GM19324 (cell line): ENCODE measurements around the gene ACOT8.

Experiments
- ATAC-seq: cut with Tn5 transposase; IDR thresholded peaks from one replicate; pipeline ENCODE4 v1.9.1; 2021; ENCODE audit warnings: mild to moderate bottlenecking, moderate library complexity; ENCODE audit not compliant: unreplicated experiment, low FRiP score

The ACOT8 gene

DNA sequence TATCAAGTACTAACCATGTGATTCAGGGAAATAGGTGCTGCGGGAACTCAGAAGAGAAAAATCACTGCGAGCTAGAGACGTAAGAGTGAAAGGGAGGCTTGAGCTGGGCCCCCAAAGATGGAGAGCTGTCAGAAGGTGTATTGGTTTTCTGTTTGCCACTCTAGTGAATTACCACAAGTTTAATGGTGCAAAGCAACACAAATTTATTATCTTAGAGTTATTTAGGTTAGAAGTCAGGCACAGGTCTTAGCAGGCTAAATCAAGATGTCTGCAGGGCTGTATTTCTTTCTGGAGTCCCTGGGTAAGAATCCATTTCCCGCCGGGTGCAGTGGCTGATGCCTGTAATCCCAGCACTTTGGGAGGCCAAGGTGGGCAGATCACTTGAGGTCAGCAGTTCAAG lies 2.7 kb upstream of the ACOT8 start:
- no peak for ATAC-seq

DNA sequence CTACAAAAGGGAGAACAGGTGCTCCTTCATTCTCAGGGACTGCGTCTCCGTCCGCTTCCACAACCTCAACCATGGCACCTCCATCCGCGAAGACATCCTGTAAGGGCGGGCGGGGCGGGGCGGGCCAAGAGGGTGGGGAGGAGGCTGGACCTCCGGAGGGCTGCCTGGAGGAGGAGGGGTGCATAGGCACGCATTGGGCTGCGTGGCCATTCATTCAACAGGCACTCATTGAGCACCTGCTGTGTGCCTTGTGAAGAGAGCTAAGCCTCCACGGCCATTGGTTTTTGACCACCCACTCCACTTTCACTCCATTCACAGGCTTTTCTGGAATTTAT lies 657 bp upstream of the ACOT8 start:
- peak; percentile 17 for ATAC-seq

DNA sequence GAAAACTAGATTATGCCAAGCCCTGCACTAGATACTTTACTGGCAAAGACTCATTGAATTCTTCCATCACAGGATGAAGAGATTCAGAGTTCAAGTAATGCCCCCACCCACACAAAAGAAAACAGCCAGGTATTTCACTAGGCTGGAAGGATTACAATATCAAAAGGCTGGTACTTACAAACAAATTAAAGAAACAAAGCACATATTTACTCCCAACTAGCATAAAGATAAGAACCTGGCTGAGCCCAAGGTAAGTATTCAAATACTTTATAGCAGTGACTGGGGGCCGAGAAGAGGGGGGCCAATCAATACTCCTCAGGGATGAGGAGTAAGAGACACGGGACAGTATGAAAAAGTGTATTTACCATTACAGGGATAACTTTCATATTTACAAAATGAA lies 3.7 kb downstream of the ACOT8 start:
- ATAC-seq, result no peak

DNA sequence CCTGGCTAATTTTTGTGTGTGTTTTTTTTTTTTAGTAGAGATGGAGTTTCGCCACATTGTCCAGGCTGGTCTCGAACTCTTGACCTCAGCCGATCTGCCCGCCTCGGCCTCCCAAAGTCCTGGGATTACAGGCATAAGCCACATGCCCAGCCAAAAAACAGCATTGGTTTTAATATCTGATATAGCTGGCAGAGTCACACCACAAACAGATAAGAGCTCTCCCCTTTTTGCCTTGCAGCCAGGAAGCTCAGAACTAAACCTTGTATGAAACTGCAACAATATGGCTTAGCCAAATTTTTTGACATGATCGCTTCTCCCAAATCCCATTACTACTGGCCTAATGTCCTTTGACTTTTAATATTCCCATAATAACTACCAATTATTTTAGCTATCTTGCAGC lies 4.9 kb downstream of the ACOT8 start:
- ATAC-seq, result no peak

DNA sequence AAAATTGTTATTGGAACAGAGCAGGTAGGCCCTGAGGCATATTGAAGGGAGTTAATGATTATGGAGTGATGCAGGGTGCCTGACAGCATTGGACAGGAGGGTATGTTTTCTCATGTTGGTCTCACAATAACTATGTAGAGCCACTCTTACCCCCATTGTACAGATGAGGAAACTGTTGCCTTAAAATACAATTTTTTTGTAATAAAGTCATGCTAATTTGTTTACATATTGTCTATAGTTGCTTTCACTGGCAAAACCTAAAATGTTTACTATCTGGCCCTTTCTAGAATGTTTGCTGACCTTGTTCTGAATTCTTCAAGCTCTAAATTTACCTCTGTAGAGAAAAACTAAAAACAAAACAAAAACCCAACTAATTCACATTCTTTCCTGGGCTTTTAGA lies 5.7 kb downstream of the ACOT8 start:
- ATAC-seq, result no peak

DNA sequence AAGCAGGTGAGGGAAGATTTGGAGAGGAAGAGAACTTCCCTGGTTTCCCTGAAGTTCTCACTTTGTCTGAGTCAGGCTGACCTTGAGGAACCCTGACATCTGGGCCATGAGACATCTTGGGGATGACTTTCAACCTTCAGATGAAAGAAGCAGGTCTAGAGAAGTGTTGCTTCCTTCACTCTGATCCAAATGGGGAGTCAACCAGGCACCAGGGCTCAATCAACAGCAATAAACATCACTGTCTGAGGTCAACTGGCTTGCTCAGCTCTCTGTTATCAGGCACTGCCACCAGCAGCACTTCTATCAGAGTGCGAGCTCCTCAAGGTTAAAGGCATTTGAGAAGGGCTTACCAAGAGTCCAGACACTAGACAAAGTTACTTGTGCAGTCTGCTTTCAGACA lies 6.3 kb downstream of the ACOT8 start:
- no peak for ATAC-seq

DNA sequence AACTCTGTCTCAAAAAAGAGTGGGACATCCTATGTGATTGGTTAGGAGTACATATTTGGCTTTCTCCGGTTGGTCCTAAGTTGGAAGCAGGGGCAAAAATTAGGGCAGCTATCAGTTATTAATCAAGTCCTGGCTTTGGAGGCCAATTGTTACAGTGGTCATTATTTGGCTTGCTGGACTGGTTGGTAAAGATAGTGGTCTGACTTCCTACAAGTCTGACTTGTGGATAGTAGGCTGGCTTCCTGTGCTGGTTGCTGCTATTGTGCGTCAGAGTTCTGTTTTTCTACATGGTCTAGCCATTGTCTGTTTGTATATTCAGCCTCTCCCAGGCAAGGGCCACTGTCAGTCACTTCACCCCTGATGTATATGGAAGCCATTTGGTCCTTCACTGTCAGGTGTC lies 7.0 kb downstream of the ACOT8 start:
- ATAC-seq, result no peak

DNA sequence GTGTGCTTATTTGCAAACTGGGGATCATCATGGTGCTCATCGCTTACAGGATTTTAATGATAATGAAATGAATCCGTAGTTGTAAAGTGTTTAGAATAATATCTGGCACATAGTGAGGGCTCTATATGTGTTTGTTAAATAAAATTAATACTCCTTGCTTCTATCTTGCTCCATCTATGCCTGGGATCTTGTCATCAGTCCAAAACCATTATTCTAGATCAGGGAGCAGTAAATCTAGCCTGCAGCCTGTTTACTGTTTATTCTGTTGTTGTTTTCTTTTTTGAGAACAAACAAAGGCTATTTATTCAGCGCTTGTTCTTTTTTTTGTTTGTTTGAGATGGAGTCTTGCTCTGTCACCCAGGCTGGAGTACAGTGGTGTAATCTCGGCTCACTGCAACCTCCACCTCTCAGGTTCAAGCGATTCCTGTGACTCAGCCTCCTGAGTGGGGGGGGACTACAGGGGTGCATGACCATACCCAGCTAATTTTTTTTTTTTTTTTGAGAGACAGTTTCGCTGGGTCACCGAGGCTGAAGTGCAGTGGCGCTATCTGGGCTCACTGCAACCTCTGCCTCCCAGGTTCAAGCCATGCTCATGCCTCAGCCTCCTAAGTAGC lies 8.1 kb downstream of the ACOT8 start:
- ATAC-seq, result no peak

DNA sequence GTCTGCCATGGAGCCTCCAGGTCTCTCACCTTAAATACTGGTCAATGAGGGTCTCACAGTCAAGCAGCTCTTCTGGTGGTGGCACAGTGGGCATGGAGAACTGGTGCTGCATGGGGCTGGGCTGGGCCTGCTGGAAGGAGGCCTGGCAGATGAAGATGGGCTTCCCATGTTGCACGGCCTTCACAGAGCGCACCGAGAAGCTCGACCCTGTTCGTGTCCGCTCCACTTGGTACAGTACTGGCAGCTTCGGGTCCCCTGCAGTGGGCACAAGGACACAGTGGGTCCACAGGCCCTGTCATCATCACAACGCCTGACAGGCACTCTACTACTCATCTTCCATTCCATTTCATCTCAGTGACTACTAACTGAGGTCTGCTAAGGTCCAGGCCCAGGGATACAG lies 8.8 kb downstream of the ACOT8 start:
- no peak for ATAC-seq

DNA sequence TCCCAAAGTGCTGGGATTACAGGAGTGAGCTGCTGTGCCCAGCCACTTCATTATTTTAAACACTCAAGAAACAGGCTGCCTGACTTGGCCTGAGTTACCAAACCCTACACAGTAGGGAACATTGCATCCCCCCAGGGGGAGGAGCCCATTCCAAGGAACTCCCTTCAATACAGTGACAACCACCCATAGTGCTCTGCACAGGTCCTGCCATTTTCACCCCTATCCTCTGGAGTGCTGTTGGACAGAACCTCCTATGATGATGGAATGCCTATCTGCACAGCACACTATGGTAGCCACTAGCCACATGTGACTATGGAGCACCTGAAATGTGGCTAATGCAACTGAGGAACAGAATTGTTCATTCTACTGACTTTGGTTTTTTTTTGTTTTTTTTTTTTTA lies 11.7 kb downstream of the ACOT8 start:
- no peak for ATAC-seq

DNA sequence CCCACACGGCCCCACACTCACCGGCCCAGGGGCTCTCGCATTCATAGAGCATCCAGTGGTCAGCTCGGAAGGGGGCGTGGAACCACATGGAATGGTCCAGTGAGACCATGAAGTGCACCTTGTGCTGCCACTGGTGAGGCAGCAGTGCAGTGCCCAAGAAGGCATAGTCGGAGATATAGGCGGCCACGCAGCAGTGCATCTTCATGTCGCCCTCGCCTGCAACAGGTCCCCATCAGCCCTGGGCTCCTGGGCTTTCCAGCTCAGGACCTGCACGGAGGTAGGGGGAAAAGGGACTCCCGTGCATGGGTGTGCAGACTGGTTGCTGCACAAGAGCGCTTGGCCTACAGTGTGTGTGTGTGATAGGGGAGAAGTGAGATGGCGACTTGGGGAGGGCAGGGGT lies 13.7 kb downstream of the ACOT8 start:
- no peak for ATAC-seq

DNA sequence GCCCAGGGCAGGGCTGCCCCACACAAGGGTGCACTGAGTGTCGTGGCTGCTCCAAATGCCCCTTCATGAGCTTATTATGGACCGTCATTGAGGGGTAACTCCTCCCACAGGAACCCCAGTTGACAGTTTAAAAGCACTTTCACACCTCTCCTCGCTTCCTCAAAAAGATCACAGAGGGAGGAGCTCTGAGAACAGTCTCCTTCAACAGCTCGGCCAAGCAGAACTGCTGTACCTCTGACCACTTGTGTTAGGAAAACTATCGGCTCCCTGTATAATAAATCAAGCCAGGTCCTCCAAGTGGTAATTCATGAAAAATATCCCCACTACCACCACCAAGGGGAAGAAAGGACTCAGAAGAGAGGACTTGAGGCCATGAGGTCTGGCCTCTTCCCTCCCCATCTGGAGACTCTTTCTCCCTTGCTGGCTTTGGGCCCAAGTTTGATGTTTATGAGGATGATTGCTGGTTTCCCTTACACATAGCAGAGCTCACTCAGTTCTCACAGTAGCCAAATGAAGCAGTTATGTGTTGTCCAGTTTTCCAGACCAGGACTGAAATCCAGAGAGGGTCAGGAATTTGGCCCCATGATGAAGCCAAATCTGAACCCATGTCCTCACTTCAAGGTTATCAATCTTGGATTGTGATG lies 14.9 kb downstream of the ACOT8 start:
- no peak for ATAC-seq

DNA sequence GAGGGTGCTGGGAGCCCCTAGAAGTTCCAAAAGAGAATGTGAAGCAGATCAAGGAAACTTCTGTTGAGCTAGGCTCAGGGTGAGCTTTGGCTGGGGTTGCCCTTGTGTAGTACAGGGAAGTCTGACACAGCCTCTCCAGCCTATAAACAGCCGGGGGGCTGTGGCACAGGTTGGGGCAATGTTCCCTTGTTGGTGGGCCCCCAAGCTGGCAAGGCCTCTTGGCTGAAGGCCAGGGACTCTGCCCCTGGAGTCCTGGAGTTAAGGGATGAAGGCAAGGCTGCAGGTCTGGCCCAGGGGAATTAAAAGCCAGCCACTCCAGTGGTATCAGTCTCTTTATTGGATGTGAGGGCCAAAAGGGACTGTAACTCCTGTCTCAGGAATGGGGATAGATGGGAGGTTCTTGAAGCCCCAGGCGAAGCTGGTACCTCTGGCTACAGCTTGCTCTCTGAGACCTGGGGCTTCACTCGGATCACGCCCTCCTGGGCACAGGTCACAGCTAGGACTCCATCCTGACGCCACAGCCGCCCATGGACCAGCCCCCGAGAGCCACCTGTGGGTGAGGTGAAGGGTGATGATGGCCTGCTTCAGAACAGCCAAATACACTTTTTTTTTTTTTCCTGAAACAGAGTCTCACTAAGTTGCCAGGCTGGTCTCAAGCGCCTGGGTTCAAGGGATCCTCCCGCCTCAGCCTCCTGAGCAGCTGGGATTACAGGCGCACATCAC lies 15.6 kb downstream of the ACOT8 start:
- no peak for ATAC-seq

DNA sequence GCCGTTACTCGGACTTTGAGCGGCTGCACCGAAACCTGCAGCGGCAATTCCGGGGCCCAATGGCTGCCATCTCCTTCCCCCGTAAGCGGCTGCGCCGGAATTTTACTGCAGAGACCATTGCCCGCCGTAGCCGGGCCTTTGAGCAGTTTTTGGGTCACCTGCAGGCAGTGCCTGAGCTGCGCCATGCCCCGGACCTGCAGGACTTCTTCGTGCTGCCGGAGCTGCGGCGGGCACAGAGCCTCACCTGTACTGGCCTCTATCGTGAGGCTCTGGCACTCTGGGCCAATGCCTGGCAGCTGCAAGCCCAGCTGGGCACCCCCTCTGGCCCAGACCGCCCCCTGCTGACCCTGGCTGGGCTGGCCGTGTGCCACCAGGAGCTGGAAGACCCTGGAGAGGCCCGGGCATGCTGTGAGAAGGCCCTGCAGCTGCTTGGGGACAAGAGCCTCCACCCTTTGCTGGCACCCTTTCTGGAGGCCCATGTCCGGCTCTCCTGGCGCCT lies 16.4 kb downstream of the ACOT8 start:
- no peak for ATAC-seq

DNA sequence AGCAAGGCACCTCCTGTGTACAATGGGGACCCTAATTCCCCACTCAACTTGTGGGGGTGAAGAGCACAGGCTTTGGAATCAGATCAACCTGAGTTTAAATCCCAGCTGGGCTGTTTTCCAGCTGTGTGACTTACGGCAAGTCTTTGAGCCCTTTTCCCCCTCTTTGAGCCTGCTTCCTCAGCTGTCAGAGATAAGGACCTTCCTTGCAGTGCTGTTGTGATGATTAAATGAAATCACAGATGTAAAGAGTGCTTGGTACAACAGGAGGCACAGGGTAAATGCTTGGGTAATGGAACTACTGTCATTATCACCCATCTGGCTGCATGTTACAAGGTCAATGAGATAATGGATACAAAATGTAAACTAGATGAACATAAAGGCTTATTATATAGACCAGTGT lies 20.4 kb downstream of the ACOT8 start:
- ATAC-seq, result no peak

DNA sequence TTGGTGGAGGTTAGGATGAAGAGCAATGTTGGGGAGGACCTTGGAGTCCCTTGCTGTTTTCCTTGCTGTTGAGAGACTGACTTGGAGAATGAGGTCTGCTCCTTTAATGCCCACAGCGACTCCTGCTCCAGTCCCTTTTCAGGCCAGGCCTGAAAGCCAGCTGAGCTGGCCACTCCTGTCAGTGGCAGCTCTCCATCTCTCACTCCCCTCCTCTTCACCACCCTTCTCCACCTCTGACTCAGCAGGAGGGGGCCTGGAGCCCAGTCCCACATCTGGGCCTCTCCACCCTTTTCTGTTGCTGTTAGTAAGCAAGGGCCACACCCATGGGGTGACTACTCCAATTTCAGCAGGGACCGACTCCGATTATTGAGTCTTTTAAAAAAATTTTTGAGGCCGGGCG lies 21.4 kb downstream of the ACOT8 start:
- no peak for ATAC-seq

DNA sequence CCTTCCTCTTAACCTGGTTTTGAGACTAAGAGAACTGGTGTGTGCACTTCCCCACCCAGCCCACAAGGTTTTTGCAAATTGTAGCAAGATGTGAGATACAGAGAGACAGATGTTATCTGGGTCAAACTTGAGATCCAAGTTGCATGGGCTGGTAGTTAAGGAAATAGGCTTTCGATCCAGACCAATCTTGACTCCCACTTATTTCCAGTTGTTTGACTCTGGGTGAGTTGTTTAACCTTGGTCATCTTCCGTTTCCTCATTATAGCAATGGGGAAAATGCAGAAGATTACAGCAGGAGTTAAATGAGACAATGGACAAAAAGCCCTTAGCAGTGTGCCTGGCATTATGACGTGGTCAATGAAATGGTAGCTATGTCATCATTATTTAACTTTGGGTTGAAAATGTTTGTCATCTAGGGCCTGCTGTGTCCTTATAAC lies 21.8 kb downstream of the ACOT8 start:
- ATAC-seq, result no peak

DNA sequence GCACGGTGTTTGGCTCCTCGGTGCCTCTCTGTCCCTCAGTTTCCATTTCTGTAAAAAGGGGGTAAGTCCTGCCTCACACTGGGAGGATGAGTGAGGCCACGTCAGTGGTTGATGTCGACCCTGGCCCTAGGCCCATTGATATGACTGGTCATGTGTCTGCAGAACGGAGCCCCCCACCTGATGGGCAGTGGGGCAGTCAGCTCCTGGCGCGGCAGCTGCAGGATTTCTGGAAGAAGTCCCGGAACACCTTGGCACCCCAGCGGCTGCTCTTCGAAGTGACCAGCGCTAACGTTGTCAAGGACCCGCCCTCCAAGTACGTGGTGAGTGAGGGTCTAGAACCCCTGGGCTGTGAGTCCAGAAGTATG lies 22.4 kb downstream of the ACOT8 start:
- no peak for ATAC-seq

DNA sequence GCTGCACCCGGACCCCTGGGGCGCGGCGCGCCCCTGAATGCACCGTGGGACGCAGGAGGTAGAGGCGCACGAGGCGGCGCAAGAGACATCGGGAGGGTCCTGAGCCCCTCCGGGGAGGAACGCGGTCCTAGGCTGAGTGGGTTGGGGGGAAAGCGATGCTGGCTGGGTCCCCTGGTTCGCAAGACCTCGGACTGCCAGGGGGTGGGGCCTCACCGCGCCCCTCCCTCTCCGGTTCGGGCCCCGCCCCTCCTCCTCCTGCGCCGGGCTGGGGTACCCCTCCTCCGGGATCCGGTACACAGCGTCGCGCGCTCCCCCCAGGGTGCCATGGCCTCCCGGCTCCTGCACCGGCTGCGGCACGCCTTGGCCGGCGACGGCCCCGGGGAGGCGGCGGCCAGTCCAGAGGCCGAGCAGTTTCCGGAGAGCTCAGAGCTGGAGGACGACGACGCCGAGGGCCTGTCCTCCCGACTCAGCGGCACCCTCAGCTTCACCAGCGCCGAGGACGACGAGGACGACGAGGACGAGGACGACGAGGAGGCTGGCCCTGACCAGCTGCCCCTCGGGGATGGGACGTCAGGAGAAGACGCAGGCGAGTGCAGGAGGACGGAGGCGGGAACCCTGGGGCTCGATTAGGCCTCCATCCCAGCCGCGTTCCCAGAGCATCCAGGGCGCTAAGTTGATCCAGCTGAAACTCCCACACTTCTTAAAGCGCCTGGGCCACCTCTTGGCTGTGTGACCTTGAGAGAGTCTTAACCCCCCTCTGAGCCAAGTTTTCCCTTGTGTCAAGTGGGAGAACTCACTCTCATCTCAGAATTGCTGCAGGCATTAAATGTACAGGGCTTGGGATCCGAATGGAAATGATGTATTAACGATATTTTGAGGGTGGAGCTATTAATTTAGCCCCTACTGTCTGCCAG lies 23.1 kb downstream of the ACOT8 start:
- ATAC-seq, result no peak

DNA sequence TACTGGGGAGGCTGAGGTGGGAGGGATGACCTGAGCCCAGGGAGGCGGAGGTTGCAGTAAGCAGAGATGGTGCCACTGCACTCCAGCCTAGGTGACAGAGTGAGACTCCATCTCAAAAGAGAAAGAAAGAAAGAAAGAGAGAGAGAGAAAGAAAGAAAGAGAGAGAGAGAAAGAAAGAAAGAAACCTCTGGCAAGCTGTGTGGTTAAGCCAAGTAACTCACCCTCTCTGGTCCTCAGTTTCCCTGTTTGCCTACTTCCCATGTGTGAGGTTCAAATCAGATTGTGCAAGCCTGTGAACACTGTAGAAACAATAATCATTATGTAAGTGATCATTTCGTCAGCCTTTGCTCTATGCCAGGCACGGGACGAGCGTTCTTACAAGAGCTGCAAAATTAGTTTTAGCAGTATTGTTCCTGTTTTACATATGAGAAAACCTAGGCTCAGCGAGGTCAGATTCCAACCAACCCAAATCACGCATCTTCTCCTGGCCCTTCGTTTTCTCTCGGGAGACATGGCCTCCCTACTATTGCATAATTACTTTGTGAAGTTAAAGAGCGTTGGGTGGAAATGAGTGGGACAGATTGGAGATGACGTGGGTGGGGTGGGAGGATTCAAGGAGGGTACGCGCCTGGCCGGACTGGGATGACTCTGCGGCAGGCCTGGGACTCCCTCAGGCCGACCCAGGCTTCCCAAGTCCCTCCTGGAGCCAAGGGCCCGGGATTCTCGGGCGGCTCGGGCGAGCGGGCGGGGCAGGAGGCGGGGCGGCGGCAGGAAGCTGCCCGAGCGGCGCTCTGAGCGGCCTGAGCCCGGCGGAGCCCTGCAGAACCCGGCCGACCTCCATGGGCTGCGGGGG lies 23.9 kb downstream of the ACOT8 start, which contains the start of gene SNX21:
TSS of gene SNX21 (plus strand) at position 770 of the 853 bp plus-strand sequence. CDS start 121 bp downstream, outside the sequence.
- ATAC-seq, result no peak
